NCI-H524 (cell line): ENCODE results near the gene UBE2E3.
"Not testable (repeated sequence)": the region's sequence is repeated elsewhere in the genome, so short reads cannot be mapped to it uniquely, and the experiment has no call there.

Source experiments
- DNase-seq, 2 experiments: peaks; one replicate each; lab custom pipeline; 2025; lab: John Stamatoyannopoulos, UW

The UBE2E3 gene

GRCh38 chr2:181074457-181074856 is 94.1 kb downstream of the UBE2E3 start:
- DNase-seq, result no peak

GRCh38 chr2:181076658-181077057 is 96.3 kb downstream of the UBE2E3 start:
- DNase-seq, result peak in 1 of 2 experiments; percentile 10

- DNase-seq, result peak; percentile 17 to 67
These were observed 96.8 kb downstream of the UBE2E3 start for GRCh38 chr2:181077128-181077709.

- no peak for DNase-seq
These were observed 102.7 kb downstream of the UBE2E3 start for GRCh38 chr2:181083140-181083539.

GRCh38 chr2:181085734-181086133 is 105.3 kb downstream of the UBE2E3 start:
- no peak for DNase-seq

- not testable (repeated sequence) for DNase-seq
These were observed 111.5 kb downstream of the UBE2E3 start for GRCh38 chr2:181091920-181092319.

GRCh38 chr2:181095486-181095885 is 115.1 kb downstream of the UBE2E3 start:
- no peak for DNase-seq

GRCh38 chr2:181103659-181104058 is 123.3 kb downstream of the UBE2E3 start:
- no peak for DNase-seq

GRCh38 chr2:181104512-181105115 is 124.2 kb downstream of the UBE2E3 start:
- peak; percentile 36 to 68 for DNase-seq

GRCh38 chr2:181105562-181105961 is 125.2 kb downstream of the UBE2E3 start:
- DNase-seq, result no peak

- DNase-seq, result peak; percentile 13 to 34
These were observed 125.8 kb downstream of the UBE2E3 start for GRCh38 chr2:181106229-181106628.

GRCh38 chr2:181106789-181107627 is 126.6 kb downstream of the UBE2E3 start:
- no peak for DNase-seq

GRCh38 chr2:181107628-181107945 is 127.2 kb downstream of the UBE2E3 start:
- no peak for DNase-seq

GRCh38 chr2:181111059-181111458 is 130.7 kb downstream of the UBE2E3 start:
- no peak for DNase-seq

GRCh38 chr2:181112916-181113315 is 132.5 kb downstream of the UBE2E3 start:
- no peak for DNase-seq
